Naive thymus-derived CD4-positive, alpha-beta T cell (primary cell): ENCODE data around the gene CDK17. TPM values are rescaled to one million over a fixed set of nuclear protein-coding genes. Genes with fewer than 3 reads are reported as not detected.
"Not testable (repeated sequence)": the region's sequence is repeated elsewhere in the genome, so short reads cannot be mapped to it uniquely, and the experiment has no call there.

ENCODE experiments used
- ATAC-seq: fragments of 150-1000 bp; cut with Tn5 transposase; 2 replicates; pipeline ENCODE4 v1.10.0; 2021; ENCODE audit warnings: mild to moderate bottlenecking, moderate library complexity
- CTCF ChIA-PET: fragments of 350-600 bp; sonication (Branson Sonifier 250); formaldehyde crosslinking; loops from one replicate; lab custom pipeline; 2021; ENCODE audit warnings: antibody characterized with exemption; lab: Charles Lee
- POLR2A ChIA-PET: fragments of 350-600 bp; sonication (Branson Sonifier 250); formaldehyde crosslinking; loops from one replicate; lab custom pipeline; 2021; ENCODE audit warnings: antibody characterized with exemption, inconsistent platforms; lab: Charles Lee
- DNase-seq, 9 donors: peaks; one replicate each; pipeline versions ENCODE4 v3.0.0 to v3.0.0-alpha.2; 2020 to 2022; ENCODE audit warnings: mixed read lengths in 1 of 9
- H3K27ac ChIP-seq: one replicate; pipeline ENCODE4 v1.7.0; 2013; ENCODE audit warnings: mild to moderate bottlenecking, low read depth, low read length, moderate library complexity
- H3K27me3 ChIP-seq, 2 donors: one replicate each; pipeline ENCODE4 v1.7.0; 2013; ENCODE audit warnings: low read length in 2 of 2, mild to moderate bottlenecking in 2 of 2, moderate library complexity in 2 of 2; ENCODE audit not compliant: control insufficient read depth in 2 of 2, insufficient read depth in 2 of 2
- H3K36me3 ChIP-seq, 3 experiments: 1 replicate in 2 of 3; 2 replicates in 1 of 3; pipeline ENCODE4 v1.7.0; 2013; ENCODE audit warnings: low read length in 3 of 3, mild to moderate bottlenecking in 3 of 3, moderate library complexity in 1 of 3; ENCODE audit not compliant: insufficient read depth in 3 of 3, control insufficient read depth in 2 of 3
- H3K4me1 ChIP-seq, 2 donors: one replicate each; pipeline ENCODE4 v1.7.0; 2013; ENCODE audit warnings: low read length in 2 of 2, mild to moderate bottlenecking in 2 of 2, moderate library complexity in 1 of 2; ENCODE audit not compliant: control insufficient read depth in 2 of 2, insufficient read depth in 2 of 2
- H3K4me3 ChIP-seq: 2 replicates; pipeline ENCODE4 v1.7.0; 2013; ENCODE audit warnings: mild to moderate bottlenecking, low read length
- H3K9me3 ChIP-seq, 3 experiments: 1 replicate in 2 of 3; 2 replicates in 1 of 3; pipeline ENCODE4 v1.7.0; 2013; ENCODE audit warnings: low read length in 3 of 3; ENCODE audit not compliant: control insufficient read depth in 2 of 3
- H3K27ac Mint-ChIP-seq, 9 donors: one replicate each; pipeline ENCODE4 v1.8.0; 2020 to 2022; ENCODE audit warnings: mixed read lengths in 9 of 9, mild to moderate bottlenecking in 8 of 9, moderate library complexity in 5 of 9, inconsistent platforms in 2 of 9
- H3K27me3 Mint-ChIP-seq, 5 donors: one replicate each; pipeline ENCODE4 v1.8.0; 2021 to 2022; ENCODE audit warnings: mixed read lengths in 5 of 5, mild to moderate bottlenecking in 1 of 5
- H3K36me3 Mint-ChIP-seq, 5 donors: one replicate each; pipeline ENCODE4 v1.8.0; 2020 to 2022; ENCODE audit warnings: mixed read lengths in 5 of 5, mild to moderate bottlenecking in 3 of 5, inconsistent platforms in 1 of 5
- H3K4me1 Mint-ChIP-seq, 7 donors: one replicate each; pipeline ENCODE4 v1.8.0; 2020 to 2022; ENCODE audit warnings: mixed read lengths in 7 of 7, mild to moderate bottlenecking in 3 of 7, inconsistent platforms in 1 of 7
- H3K4me3 Mint-ChIP-seq, 10 donors: one replicate each; pipeline ENCODE4 v1.8.0; 2020 to 2022; ENCODE audit warnings: mild to moderate bottlenecking in 10 of 10, mixed read lengths in 10 of 10, moderate library complexity in 6 of 10, inconsistent platforms in 2 of 10
- H3K9me3 Mint-ChIP-seq, 11 donors: one replicate each; pipeline ENCODE4 v1.8.0; 2020 to 2022; ENCODE audit warnings: mixed read lengths in 11 of 11, mild to moderate bottlenecking in 4 of 11, inconsistent platforms in 1 of 11, moderate library complexity in 1 of 11
- intact Hi-C, 2 donors: fragments of 100-400 bp; cut with micrococcal nuclease; formaldehyde crosslinking; loops; one replicate each; pipeline ENCODE4 v1.15.1; 2023
- polyA plus RNA-seq, 2 donors: library from polyadenylated mRNA; unstranded; fragments of 300-500 nt; fragmentation: Illumina TruSeq; gene quantifications; one replicate each; pipeline ENCODE4 v1.2.3, GENCODE V29; 2021
- total RNA-seq, 6 experiments: library from RNA in 5 of 6; stranded (reverse) in 5 of 6; gene quantifications; 1 replicate in 5 of 6; 2 replicates in 1 of 6; pipeline ENCODE4 v1.2.3 and lab custom pipeline; 2021 to 2026

The CDK17 gene
- total and polyA plus RNA-seq, 7 experiments from 2014 or later, result 30.0 to 112 (median 67.0) TPM

DNA sequence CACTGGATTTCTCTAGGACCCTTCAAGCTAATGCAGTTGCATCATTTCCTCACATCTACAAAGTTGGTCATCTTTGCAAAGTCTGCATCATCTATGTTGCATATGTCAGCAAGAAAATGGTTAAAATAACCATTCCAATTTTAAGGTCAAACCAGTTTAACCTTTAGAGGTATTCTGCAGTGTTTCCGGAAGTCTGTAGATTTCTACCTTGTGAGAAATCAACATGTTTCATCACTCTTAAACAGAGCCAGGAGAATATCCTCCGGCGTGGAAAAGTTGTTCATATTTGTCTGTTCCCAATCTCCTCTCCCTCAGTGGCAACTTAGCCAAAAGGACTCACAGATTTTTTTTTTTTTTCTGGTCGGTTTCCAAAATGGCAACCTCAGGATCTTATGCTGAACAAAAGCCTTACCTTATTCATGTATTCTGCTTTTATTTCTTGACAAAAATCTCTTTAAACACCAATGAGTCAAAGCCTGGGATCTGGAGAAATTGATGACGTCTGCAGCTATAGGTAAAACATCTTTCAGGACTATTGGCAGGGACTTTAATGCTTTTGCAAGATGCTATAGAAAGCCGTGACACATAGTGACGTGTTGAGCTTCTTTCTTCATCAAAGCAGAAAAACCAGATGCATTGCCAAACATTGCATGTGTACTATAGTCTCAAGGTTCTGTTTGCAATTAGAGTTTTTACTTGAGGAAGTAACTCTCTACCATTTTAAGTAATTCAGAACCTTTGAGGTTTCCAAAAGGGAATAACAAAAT, 16.0 kb upstream of the CDK17 start:
- Mint-ChIP-seq H3K27ac (no peak overlapping the region), H3K9me3 (no peaks in the 10 kb centered on the region), H3K4me1 (peaks cover 0 to 44% (median 22%) of the 10 kb centered on the region in 7 donors), H3K36me3 (peaks cover 0 to 6% (median 0%) of the 10 kb centered on the region in 5 donors), H3K27me3 (peaks cover 0 to 3% (median 0%) of the 10 kb centered on the region in 5 donors), H3K4me3 (no peak overlapping the region)
- no peak overlapping the region for H3K27ac ChIP-seq
- ChIA-PET POLR2A (interaction anchor here (0.6 to 1.3 kb wide), 6 partner anchors 12 to 976 kb away, joined by 3 to 6 read pairs (median 3); no protein-coding TSS in a partner anchor), CTCF (no interaction called here)
- H3K4me3 ChIP-seq, result no peak overlapping the region
- no peaks in the 10 kb centered on the region for H3K36me3 ChIP-seq
- intact Hi-C loops, result no loop called here
- ATAC-seq (no peak), DNase-seq (no peak)
- peaks cover 0 to 2% of the 10 kb centered on the region in 2 donors for H3K4me1 ChIP-seq
- H3K27me3 ChIP-seq, result no peaks in the 10 kb centered on the region
- no peaks in the 10 kb centered on the region for H3K9me3 ChIP-seq

DNA sequence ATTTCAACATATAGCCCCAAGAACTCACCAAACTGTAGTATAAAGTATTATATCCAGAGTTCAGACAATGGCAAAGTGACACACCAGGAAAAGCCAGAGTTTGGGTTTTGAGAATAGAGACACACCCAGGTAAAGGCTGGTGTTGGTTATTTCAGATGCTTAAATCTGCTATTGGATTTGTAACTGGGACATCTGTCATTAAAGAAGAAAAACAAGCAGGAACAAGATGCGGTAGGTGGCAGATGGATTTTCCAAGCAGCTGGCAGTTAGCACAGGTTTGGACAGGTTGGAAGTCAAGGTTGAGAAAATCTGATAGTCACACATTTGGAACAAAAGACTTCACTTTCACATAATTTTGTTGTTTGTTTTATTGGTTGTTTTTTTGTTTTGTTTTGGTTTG, 14.4 kb upstream of the CDK17 start:
- CTCF ChIA-PET, result no interaction called here
- H3K27ac Mint-ChIP-seq, result no peak overlapping the region

DNA sequence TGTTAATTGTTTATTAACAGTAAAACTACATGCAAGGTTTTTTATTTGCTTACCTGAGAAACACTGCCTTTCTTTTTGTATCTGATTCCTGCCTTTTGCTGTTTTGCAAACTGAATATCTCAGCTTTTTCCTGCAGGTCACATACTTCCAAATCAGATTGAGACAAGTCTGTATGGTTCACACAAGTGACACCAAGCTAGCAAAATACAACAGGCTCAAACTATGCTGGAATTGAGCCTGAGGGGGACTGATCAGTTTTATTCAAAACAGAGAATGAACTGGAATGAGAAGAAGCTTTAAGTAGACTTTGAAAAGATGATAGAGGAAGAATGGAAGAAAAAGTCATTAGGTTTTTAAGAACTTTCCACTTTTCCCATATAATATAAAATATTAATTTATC, 12.2 kb upstream of the CDK17 start:
- H3K4me1 ChIP-seq, result no peaks in the 10 kb centered on the region
- H3K27me3 ChIP-seq, result no peaks in the 10 kb centered on the region
- H3K9me3 ChIP-seq, result no peaks in the 10 kb centered on the region
- intact Hi-C loops, result no loop called here
- Mint-ChIP-seq H3K4me3 (no peak overlapping the region), H3K9me3 (no peaks in the 10 kb centered on the region), H3K27ac (peak overlapping the region in 1 of 9 donors; percentile 4), H3K4me1 (peaks cover 0 to 28% (median 6%) of the 10 kb centered on the region in 7 donors), H3K36me3 (peaks cover 0 to 3% (median 0%) of the 10 kb centered on the region in 5 donors), H3K27me3 (peaks cover 0 to 8% (median 0%) of the 10 kb centered on the region in 5 donors)
- POLR2A ChIA-PET, result no interaction called here
- ATAC-seq (no peak), DNase-seq (no peak)
- no peak overlapping the region for H3K4me3 ChIP-seq
- no peak overlapping the region for H3K27ac ChIP-seq
- CTCF ChIA-PET, result interaction anchor here (0.9 kb wide), 1 partner anchor 9 kb away, joined by 3 read pairs; no protein-coding TSS in a partner anchor
- H3K36me3 ChIP-seq, result no peaks in the 10 kb centered on the region

More for the DNA sequence above, 14.4 kb upstream of the CDK17 start:
- H3K36me3 Mint-ChIP-seq, result peaks cover 0 to 3% (median 0%) of the 10 kb centered on the region in 5 donors
- H3K9me3 Mint-ChIP-seq, result no peaks in the 10 kb centered on the region
- H3K27me3 Mint-ChIP-seq, result peaks cover 0 to 6% (median 0%) of the 10 kb centered on the region in 5 donors
- intact Hi-C loops, result no loop called here
- H3K27me3 ChIP-seq, result no peaks in the 10 kb centered on the region
- no peak overlapping the region for H3K27ac ChIP-seq
- no peak overlapping the region for H3K4me3 Mint-ChIP-seq
- H3K4me1 Mint-ChIP-seq, result peaks cover 0 to 33% (median 10%) of the 10 kb centered on the region in 7 donors
- H3K9me3 ChIP-seq, result no peaks in the 10 kb centered on the region
- DNase-seq (no peak), ATAC-seq (no peak)
- no peaks in the 10 kb centered on the region for H3K36me3 ChIP-seq
- H3K4me3 ChIP-seq, result no peak overlapping the region
- no peaks in the 10 kb centered on the region for H3K4me1 ChIP-seq
- POLR2A ChIA-PET, result interaction anchor here (0.7 kb wide), 1 partner anchor 25 kb away, joined by 3 read pairs; no protein-coding TSS in a partner anchor

DNA sequence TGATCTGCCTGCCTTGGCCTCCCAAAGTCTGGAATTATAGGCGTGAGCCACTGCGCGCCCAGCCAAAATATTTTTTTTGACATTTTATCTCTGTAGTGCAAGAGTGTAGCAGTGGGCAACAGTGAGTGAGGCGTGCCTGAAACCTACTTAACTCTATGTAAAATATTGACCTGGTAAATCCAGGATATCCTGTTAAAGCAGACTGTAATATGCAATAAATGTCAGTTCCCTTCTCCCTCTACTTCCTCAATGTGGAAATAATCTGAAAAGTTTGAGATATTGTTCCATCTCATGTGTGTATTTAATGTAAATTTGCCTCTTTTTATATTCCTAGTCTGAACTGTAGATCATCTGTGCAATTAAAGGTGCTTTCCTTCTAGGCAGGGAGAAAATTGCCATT, 9.5 kb upstream of the CDK17 start:
- no peaks in the 10 kb centered on the region for H3K36me3 ChIP-seq
- Mint-ChIP-seq H3K4me3 (no peak overlapping the region), H3K9me3 (no peaks in the 10 kb centered on the region), H3K27me3 (peaks cover 0 to 8% (median 0%) of the 10 kb centered on the region in 5 donors), H3K4me1 (peaks cover 0 to 17% (median 0%) of the 10 kb centered on the region in 7 donors), H3K36me3 (peaks cover 0 to 2% (median 0%) of the 10 kb centered on the region in 5 donors), H3K27ac (peak overlapping the region in 1 of 9 donors; percentile 49)
- no peak overlapping the region for H3K27ac ChIP-seq
- DNase-seq (no peak), ATAC-seq (no peak)
- intact Hi-C loops, result no loop called here
- CTCF ChIA-PET, result interaction anchor here (0.7 to 0.8 kb wide), 2 partner anchors 194 to 893 kb away, joined by 3 read pairs; no protein-coding TSS in a partner anchor
- no peaks in the 10 kb centered on the region for H3K9me3 ChIP-seq
- no peak overlapping the region for H3K4me3 ChIP-seq
- POLR2A ChIA-PET, result no interaction called here
- no peaks in the 10 kb centered on the region for H3K27me3 ChIP-seq
- no peaks in the 10 kb centered on the region for H3K4me1 ChIP-seq

DNA sequence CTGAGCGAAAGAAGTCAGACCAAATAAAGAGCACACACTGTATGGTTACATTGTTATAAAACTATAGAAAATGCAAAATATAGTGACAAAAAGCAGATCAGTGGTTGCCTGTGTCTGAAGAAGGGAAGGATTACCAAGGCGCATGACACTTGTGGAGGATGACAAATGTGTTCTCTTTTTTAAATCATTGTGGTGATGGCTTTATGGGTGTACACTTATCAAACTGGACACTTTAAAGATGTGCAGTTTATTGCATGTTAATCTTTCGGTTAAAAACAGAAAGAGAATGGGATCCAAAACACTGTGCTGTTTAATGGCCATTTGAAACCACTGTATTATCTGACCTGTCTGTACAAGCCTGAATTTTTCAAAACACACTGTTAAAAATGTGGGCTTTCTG, 8.8 kb upstream of the CDK17 start:
- Histone ChIP-seq H3K4me3 (no peak overlapping the region), H3K9me3 (no peaks in the 10 kb centered on the region), H3K4me1 (no peaks in the 10 kb centered on the region), H3K36me3 (no peaks in the 10 kb centered on the region), H3K27me3 (no peaks in the 10 kb centered on the region), H3K27ac (no peak overlapping the region)
- Mint-ChIP-seq H3K27ac (no peak overlapping the region), H3K4me3 (no peak overlapping the region), H3K4me1 (peaks cover 0 to 18% (median 0%) of the 10 kb centered on the region in 7 donors), H3K36me3 (no peaks in the 10 kb centered on the region), H3K9me3 (no peaks in the 10 kb centered on the region), H3K27me3 (peaks cover 0 to 8% (median 0%) of the 10 kb centered on the region in 5 donors)
- ChIA-PET POLR2A (no interaction called here), CTCF (no interaction called here)
- ATAC-seq (no peak), DNase-seq (no peak)
- intact Hi-C loops, result no loop called here

DNA sequence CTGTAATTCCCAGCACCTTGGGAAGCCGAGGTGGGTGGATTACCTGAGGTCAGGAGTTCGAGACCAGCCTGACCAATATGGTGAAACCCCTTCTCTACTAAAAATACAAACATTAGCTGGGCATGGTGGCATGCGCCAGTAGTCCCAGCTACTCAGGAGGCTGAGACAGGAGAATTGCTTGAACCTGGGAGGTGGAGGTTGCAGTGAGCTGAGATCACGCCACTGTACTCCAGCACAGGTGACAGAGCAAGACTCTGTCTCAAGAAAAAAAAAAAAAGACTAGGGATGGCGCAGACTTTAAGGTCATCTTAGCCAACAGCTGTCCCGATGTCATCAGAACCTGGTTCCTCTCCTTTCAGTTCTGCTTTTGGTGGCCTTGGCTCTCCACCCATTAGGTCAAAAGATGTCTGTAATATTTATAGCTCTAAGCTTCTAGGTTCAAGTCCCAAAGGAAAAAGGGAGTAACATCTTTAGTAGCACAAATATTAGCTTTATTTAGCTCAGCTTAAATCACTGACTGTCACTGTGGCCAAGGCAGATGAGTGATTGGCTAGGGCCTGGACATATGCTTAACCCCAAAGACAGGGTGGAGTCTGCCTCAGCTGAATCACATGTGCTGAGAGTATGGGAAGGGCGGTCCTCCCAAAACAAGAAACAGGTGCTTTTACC, 7.3 kb upstream of the CDK17 start:
- H3K4me3 Mint-ChIP-seq, DNase-seq, H3K4me3 ChIP-seq, H3K9me3 Mint-ChIP-seq, CTCF ChIA-PET, POLR2A ChIA-PET, H3K4me1 ChIP-seq, H3K9me3 ChIP-seq, H3K36me3 ChIP-seq, H3K36me3 Mint-ChIP-seq, H3K27ac ChIP-seq, H3K27me3 ChIP-seq, intact Hi-C loops, H3K27me3 Mint-ChIP-seq: not testable (repeated sequence)
- ATAC-seq, result peak; percentile 80
- H3K4me1 Mint-ChIP-seq, result peaks cover 0 to 22% (median 4%) of the 10 kb centered on the region in 7 donors
- H3K27ac Mint-ChIP-seq, result peak overlapping the region in 2 of 9 donors; percentile 25 to 73
